GM12892 (cell line): ENCODE data around the gene ASTN2.

Source experiments
- POLR2A ChIP-seq: IDR thresholded peaks from 2 replicates; pipeline ENCODE4 v1.6.1; 2011; ENCODE audit warnings: low read depth, low read length, control low read depth
- POLR2AphosphoS5 ChIP-seq: IDR thresholded peaks from 2 replicates; pipeline ENCODE4 v1.6.1; 2011; ENCODE audit warnings: low read depth, low read length, control low read depth
- TAF1 ChIP-seq: IDR thresholded peaks from 2 replicates; pipeline ENCODE4 v1.6.1; 2011; ENCODE audit warnings: low read depth, mild to moderate bottlenecking, control low read depth, low read length, borderline replicate concordance

- TF ChIP-seq TAF1: no peak
- no peak for TF ChIP-seq POLR2A
- no peak for TF ChIP-seq POLR2AphosphoS5
Measured at GRCh38 chr9:116437411-116438370, 977.2 kb downstream of the ASTN2 start.
